GM23338 (cell line): Measurements from ENCODE around the gene LDB1. TPM values are rescaled to one million over a fixed set of nuclear protein-coding genes. Genes with fewer than 3 reads are reported as not detected.

Experiments used
- ATAC-seq: fragments of 200-7000 bp; cut with Tn5 transposase; 3 replicates; pipeline ENCODE4 v1.9.1; 2020
- DNase-seq: peaks from one replicate; pipeline ENCODE4 v3.0.0-alpha.2; 2015; ENCODE audit warnings: low spot score
- H2AFZ ChIP-seq: fragments of 200-600 bp; sonication (generic); 2 replicates; pipeline ENCODE4 v1.8.0; 2016; ENCODE audit warnings: antibody characterized with exemption, mild to moderate bottlenecking, moderate library complexity
- H3F3A ChIP-seq: fragments of 200-600 bp; sonication (generic); replicated peaks from 2 replicates; pipeline ENCODE4 v1.8.0; 2017; ENCODE audit warnings: antibody characterized with exemption, mixed run types, low read depth
- H3K27ac ChIP-seq: fragments of 200-600 bp; sonication (generic); 2 replicates; pipeline ENCODE4 v1.6.1; 2016; ENCODE audit warnings: low read depth
- H3K27me3 ChIP-seq: fragments of 200-600 bp; sonication (generic); 2 replicates; pipeline ENCODE4 v1.8.0; 2016; ENCODE audit warnings: mild to moderate bottlenecking, mixed run types, moderate library complexity; ENCODE audit not compliant: insufficient read depth
- H3K36me3 ChIP-seq: fragments of 200-600 bp; sonication (generic); 2 replicates; pipeline ENCODE4 v1.8.0; 2016; ENCODE audit warnings: mild to moderate bottlenecking; ENCODE audit not compliant: insufficient read depth
- H3K4me1 ChIP-seq: fragments of 200-600 bp; sonication (generic); 2 replicates; pipeline ENCODE4 v1.8.0; 2016; ENCODE audit warnings: mild to moderate bottlenecking, moderate library complexity; ENCODE audit not compliant: insufficient read depth
- H3K4me2 ChIP-seq: fragments of 200-600 bp; sonication (generic); 2 replicates; pipeline ENCODE4 v1.7.1; 2017; ENCODE audit warnings: mixed run types
- H3K4me3 ChIP-seq: fragments of 200-600 bp; sonication (generic); 2 replicates; pipeline ENCODE4 v1.6.1; 2016; ENCODE audit warnings: mixed run types
- H3K79me2 ChIP-seq: fragments of 200-600 bp; sonication (generic); replicated peaks from 2 replicates; pipeline ENCODE4 v1.8.0; 2017; ENCODE audit warnings: mild to moderate bottlenecking; ENCODE audit not compliant: insufficient read depth
- H3K9me2 ChIP-seq: fragments of 200-600 bp; sonication (generic); 2 replicates; pipeline ENCODE4 v1.8.0; 2017; ENCODE audit not compliant: insufficient read depth
- H4K20me1 ChIP-seq: fragments of 200-600 bp; sonication (generic); replicated peaks from 2 replicates; pipeline ENCODE4 v1.8.0; 2017; ENCODE audit warnings: mild to moderate bottlenecking; ENCODE audit not compliant: insufficient read depth
- H3K27ac Mint-ChIP-seq: 2 replicates; pipeline ENCODE4 v1.8.0; 2020; ENCODE audit warnings: inconsistent platforms, mild to moderate bottlenecking, moderate library complexity, mixed read lengths
- H3K27me3 Mint-ChIP-seq: 3 replicates; pipeline ENCODE4 v1.8.0; 2022; ENCODE audit warnings: low read depth, mild to moderate bottlenecking, moderate library complexity, mixed read lengths, inconsistent platforms; ENCODE audit not compliant: insufficient read depth, poor library complexity
- H3K36me3 Mint-ChIP-seq: 3 replicates; pipeline ENCODE4 v1.8.0; 2021; ENCODE audit warnings: low read depth, mild to moderate bottlenecking, inconsistent platforms, moderate library complexity, mixed read lengths
- H3K4me1 Mint-ChIP-seq: 3 replicates; pipeline ENCODE4 v1.8.0; 2020; ENCODE audit warnings: mild to moderate bottlenecking, inconsistent platforms, mixed read lengths
- H3K4me3 Mint-ChIP-seq: 3 replicates; pipeline ENCODE4 v1.8.0; 2021; ENCODE audit warnings: moderate library complexity, mild to moderate bottlenecking, inconsistent platforms, mixed read lengths
- H3K9me3 Mint-ChIP-seq: 3 replicates; pipeline ENCODE4 v1.8.0; 2020; ENCODE audit warnings: moderate library complexity, mild to moderate bottlenecking, inconsistent platforms, mixed read lengths
- CREB1 ChIP-seq: fragments of 250-450 bp; sonication (Bioruptor Pico); IDR thresholded peaks from 2 replicates; pipeline ENCODE4 v1.5.0; 2020; ENCODE audit warnings: low read depth, mild to moderate bottlenecking, moderate library complexity
- ETS1 ChIP-seq: IDR thresholded peaks from 2 replicates; pipeline ENCODE4 v1.6.1; 2016; ENCODE audit warnings: antibody characterized with exemption
- EZH2 ChIP-seq: fragments of 200-600 bp; sonication (generic); IDR thresholded peaks from one replicate; pipeline ENCODE4 v1.8.0; 2017; ENCODE audit warnings: antibody characterized with exemption, mild to moderate bottlenecking, low read depth; ENCODE audit not compliant: unreplicated experiment
- EZH2phosphoT487 ChIP-seq: fragments of 200-600 bp; sonication (generic); IDR thresholded peaks from one replicate; pipeline ENCODE4 v1.8.1; 2018; ENCODE audit warnings: antibody characterized with exemption; ENCODE audit not compliant: unreplicated experiment
- JUNB ChIP-seq: IDR thresholded peaks from one replicate; pipeline ENCODE4 v1.6.1; 2016; ENCODE audit warnings: antibody characterized with exemption; ENCODE audit not compliant: unreplicated experiment
- NANOG ChIP-seq: IDR thresholded peaks from 2 replicates; pipeline ENCODE4 v1.6.1; 2016; ENCODE audit warnings: antibody characterized with exemption, borderline replicate concordance
- POLR2AphosphoS5 ChIP-seq: IDR thresholded peaks from 2 replicates; pipeline ENCODE4 v1.6.1; 2016; ENCODE audit warnings: antibody characterized with exemption, low read depth
- STAT1 ChIP-seq: IDR thresholded peaks from one replicate; pipeline ENCODE4 v1.6.1; 2016; ENCODE audit warnings: antibody characterized with exemption; ENCODE audit not compliant: unreplicated experiment
- ZNF114 ChIP-seq: fragments of 250-450 bp; sonication (Bioruptor Pico); IDR thresholded peaks from 2 replicates; pipeline ENCODE4 v1.5.0; 2020; ENCODE audit warnings: mild to moderate bottlenecking, moderate library complexity
- ZNF331 ChIP-seq: fragments of 250-450 bp; sonication (Bioruptor Pico); IDR thresholded peaks from 2 replicates; pipeline ENCODE4 v1.5.0; 2020; ENCODE audit warnings: low read depth, mild to moderate bottlenecking, moderate library complexity
- ZNF462 ChIP-seq: fragments of 250-450 bp; sonication (Bioruptor Pico); IDR thresholded peaks from 2 replicates; pipeline ENCODE4 v1.5.0; 2020; ENCODE audit warnings: mild to moderate bottlenecking, moderate library complexity
- polyA plus RNA-seq: library from polyadenylated mRNA; unstranded; fragments of >200 nt; fragmentation: Nextera tagmentation; extraction: Ambion mirVana; gene quantifications from 2 replicates; pipeline ENCODE4 v1.2.1, GENCODE V29; 2016
- total RNA-seq: library from RNA; depleted of rRNA; stranded (reverse); fragments of >200 nt; shearing (Covaris generic); gene quantifications from 2 replicates; pipeline ENCODE4 v1.2.3, GENCODE V29; 2014
- TF ChIP-seq, protein P1 (sequence below): IDR thresholded peaks from one replicate; pipeline ENCODE4 v1.6.1; 2018; ENCODE audit warnings: antibody characterized with exemption; ENCODE audit not compliant: unreplicated experiment
- TF ChIP-seq, protein P2 (sequence below), 2 experiments: fragments of 200-600 bp in 1 of 2; sonication (generic) in 1 of 2; conservative IDR thresholded peaks; 2 replicates each; pipeline versions ENCODE4 v1.5.1 to v1.6.1; 2016 to 2017; ENCODE audit warnings: antibody characterized with exemption in 2 of 2, low read depth in 2 of 2, mild to moderate bottlenecking in 2 of 2, moderate library complexity in 1 of 2

The LDB1 gene
- total and polyA plus RNA-seq, 2 experiments from 2014 or later, result 16.3 to 69.3 TPM

DNA sequence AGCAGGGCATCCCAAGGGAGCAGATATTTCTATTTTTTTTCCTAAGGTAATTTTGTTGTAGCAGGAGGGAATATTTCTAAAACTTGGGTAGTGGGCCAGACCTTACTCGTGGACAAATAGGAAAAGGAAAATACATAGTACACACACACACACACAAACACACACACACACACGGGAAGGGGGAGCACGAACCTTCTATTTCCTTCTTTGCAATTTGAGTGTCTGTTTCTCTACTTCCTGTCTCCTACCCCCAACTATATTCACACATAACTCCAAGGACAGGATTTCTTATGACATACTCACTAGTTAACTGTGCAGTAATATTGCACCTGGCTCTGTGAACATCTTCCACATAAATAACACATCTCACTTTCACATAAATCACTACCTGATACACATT, 4.4 kb downstream of the LDB1 start:
- Mint-ChIP-seq H3K27me3 (peaks cover 22% of the 10 kb centered on the region), H3K4me3 (peak overlapping the region; percentile 89), H3K27ac (peak overlapping the region; percentile 88), H3K9me3 (no peaks in the 10 kb centered on the region; the same call in 1 of the 3 replicates), H3K4me1 (peaks cover 63% of the 10 kb centered on the region), H3K36me3 (peaks cover 22% of the 10 kb centered on the region)
- Histone ChIP-seq H3K9me2 (no peaks in the 10 kb centered on the region), H2AFZ (no peak overlapping the region), H3F3A (peaks cover 17% of the 10 kb centered on the region; the same call in 1 of the 2 replicates), H3K27ac (peak overlapping the region; percentile 95), H4K20me1 (peaks cover 25% of the 10 kb centered on the region), H3K4me1 (peaks cover 54% of the 10 kb centered on the region), H3K27me3 (no peaks in the 10 kb centered on the region), H3K79me2 (peaks cover 85% of the 10 kb centered on the region), H3K36me3 (peaks cover 6% of the 10 kb centered on the region), H3K4me2 (peak overlapping the region; percentile 80), H3K4me3 (peak overlapping the region; percentile 95)
- no peak for ATAC-seq
- TF ChIP-seq, protein P1, sequence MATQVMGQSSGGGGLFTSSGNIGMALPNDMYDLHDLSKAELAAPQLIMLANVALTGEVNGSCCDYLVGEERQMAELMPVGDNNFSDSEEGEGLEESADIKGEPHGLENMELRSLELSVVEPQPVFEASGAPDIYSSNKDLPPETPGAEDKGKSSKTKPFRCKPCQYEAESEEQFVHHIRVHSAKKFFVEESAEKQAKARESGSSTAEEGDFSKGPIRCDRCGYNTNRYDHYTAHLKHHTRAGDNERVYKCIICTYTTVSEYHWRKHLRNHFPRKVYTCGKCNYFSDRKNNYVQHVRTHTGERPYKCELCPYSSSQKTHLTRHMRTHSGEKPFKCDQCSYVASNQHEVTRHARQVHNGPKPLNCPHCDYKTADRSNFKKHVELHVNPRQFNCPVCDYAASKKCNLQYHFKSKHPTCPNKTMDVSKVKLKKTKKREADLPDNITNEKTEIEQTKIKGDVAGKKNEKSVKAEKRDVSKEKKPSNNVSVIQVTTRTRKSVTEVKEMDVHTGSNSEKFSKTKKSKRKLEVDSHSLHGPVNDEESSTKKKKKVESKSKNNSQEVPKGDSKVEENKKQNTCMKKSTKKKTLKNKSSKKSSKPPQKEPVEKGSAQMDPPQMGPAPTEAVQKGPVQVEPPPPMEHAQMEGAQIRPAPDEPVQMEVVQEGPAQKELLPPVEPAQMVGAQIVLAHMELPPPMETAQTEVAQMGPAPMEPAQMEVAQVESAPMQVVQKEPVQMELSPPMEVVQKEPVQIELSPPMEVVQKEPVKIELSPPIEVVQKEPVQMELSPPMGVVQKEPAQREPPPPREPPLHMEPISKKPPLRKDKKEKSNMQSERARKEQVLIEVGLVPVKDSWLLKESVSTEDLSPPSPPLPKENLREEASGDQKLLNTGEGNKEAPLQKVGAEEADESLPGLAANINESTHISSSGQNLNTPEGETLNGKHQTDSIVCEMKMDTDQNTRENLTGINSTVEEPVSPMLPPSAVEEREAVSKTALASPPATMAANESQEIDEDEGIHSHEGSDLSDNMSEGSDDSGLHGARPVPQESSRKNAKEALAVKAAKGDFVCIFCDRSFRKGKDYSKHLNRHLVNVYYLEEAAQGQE, result no peak
- TF ChIP-seq EZH2 (no peak), CREB1 (no peak), EZH2phosphoT487 (no peak), ZNF114 (CRISPR knock-in tag) (no peak), ZNF331 (no peak), ZNF462 (CRISPR knock-in tag) (no peak), POLR2AphosphoS5 (no peak), NANOG (no peak), ETS1 (no peak), STAT1 (no peak), JUNB (no peak)
- TF ChIP-seq, protein P2, sequence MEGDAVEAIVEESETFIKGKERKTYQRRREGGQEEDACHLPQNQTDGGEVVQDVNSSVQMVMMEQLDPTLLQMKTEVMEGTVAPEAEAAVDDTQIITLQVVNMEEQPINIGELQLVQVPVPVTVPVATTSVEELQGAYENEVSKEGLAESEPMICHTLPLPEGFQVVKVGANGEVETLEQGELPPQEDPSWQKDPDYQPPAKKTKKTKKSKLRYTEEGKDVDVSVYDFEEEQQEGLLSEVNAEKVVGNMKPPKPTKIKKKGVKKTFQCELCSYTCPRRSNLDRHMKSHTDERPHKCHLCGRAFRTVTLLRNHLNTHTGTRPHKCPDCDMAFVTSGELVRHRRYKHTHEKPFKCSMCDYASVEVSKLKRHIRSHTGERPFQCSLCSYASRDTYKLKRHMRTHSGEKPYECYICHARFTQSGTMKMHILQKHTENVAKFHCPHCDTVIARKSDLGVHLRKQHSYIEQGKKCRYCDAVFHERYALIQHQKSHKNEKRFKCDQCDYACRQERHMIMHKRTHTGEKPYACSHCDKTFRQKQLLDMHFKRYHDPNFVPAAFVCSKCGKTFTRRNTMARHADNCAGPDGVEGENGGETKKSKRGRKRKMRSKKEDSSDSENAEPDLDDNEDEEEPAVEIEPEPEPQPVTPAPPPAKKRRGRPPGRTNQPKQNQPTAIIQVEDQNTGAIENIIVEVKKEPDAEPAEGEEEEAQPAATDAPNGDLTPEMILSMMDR (conservative IDR thresholded peaks at IDR 0.05; ENCODE audit: low read depth in 2 of 2), result no peak
- no peak for DNase-seq
